H1 (cell line): ENCODE results near the gene PLXND1. TPM values are rescaled to one million over a fixed set of nuclear protein-coding genes. Genes with fewer than 3 reads are reported as not detected.

ENCODE experiments used
- CHD7 ChIP-seq: fragments of 300-600 bp; sonication (generic); IDR thresholded peaks from 2 replicates; pipeline ENCODE4 v1.7.1; 2012; ENCODE audit warnings: low read length, moderate library complexity, mild to moderate bottlenecking, inconsistent platforms; ENCODE audit not compliant: insufficient replicate concordance
- EP300 ChIP-seq, 2 experiments: IDR thresholded peaks; 1 replicate in 1 of 2; 2 replicates in 1 of 2; pipeline ENCODE4 v1.6.1; 2011 to 2012; ENCODE audit warnings: low read depth in 2 of 2, low read length in 2 of 2, mild to moderate bottlenecking in 2 of 2, borderline replicate concordance in 1 of 2, inconsistent platforms in 1 of 2, moderate library complexity in 1 of 2
- HDAC2 ChIP-seq, 2 experiments: fragments of 300-600 bp in 1 of 2; sonication (generic) in 1 of 2; IDR thresholded peaks; 2 replicates each; pipeline ENCODE4 v1.6.1; 2011 to 2012; ENCODE audit warnings: low read depth in 2 of 2, low read length in 2 of 2, mild to moderate bottlenecking in 2 of 2, moderate library complexity in 2 of 2, borderline replicate concordance in 1 of 2, inconsistent platforms in 1 of 2
- KDM4A ChIP-seq: IDR thresholded peaks from one replicate; pipeline ENCODE4 v1.7.1; 2012; ENCODE audit warnings: low read depth, mild to moderate bottlenecking, moderate library complexity, low read length, inconsistent platforms; ENCODE audit not compliant: severe bottlenecking
- PHF8 ChIP-seq: fragments of 200-600 bp; sonication (generic); conservative IDR thresholded peaks from 2 replicates; pipeline ENCODE4 v1.7.1; 2012; ENCODE audit warnings: low read depth, mild to moderate bottlenecking, inconsistent platforms, low read length, moderate library complexity
- RBBP5 ChIP-seq: IDR thresholded peaks from 2 replicates; pipeline ENCODE4 v1.7.1; 2012; ENCODE audit warnings: low read depth, mild to moderate bottlenecking, inconsistent platforms, low read length, moderate library complexity, borderline replicate concordance
- SP1 ChIP-seq: IDR thresholded peaks from 2 replicates; pipeline ENCODE4 v1.6.1; 2011; ENCODE audit warnings: low read depth, low read length
- SRF ChIP-seq: IDR thresholded peaks from 2 replicates; pipeline ENCODE4 v1.6.1; 2011; ENCODE audit warnings: mild to moderate bottlenecking, low read depth, low read length, moderate library complexity
- YY1 ChIP-seq: IDR thresholded peaks from 2 replicates; pipeline ENCODE4 v1.6.1; 2011; ENCODE audit warnings: low read depth, mild to moderate bottlenecking, low read length
- ZNF274 ChIP-seq: IDR thresholded peaks from 2 replicates; pipeline ENCODE4 v1.7.0; 2012; ENCODE audit warnings: low read length, borderline replicate concordance; ENCODE audit errors: extremely low read depth
- polyA plus RNA-seq, 7 experiments: library from polyadenylated mRNA; depleted of rRNA in 3 of 7; stranded (reverse) in 5 of 7; unstranded in 2 of 7; fragments of >200 nt in 5 of 7; fragments of 200-250 nt in 2 of 7; gene quantifications; 1 replicate in 5 of 7; 2 replicates in 1 of 7; 4 replicates in 1 of 7; pipeline versions ENCODE4 v1.2.1 to v1.2.3, GENCODE V29; 2011 to 2013; ENCODE audit warnings: missing spikeins in 2 of 7, mixed read lengths in 2 of 7
- total RNA-seq: library from RNA; stranded (reverse); fragmentation: NEBNext Ultra II Directional; extraction: Animal tissue kit (Norgen Biotek cat#: 25700); gene quantifications from 2 replicates; pipeline ENCODE4 v1.2.1, GENCODE V29; 2021

Gene PLXND1
- total and polyA plus RNA-seq, 2 of the 8 experiments (the other 6 are each of a cell fraction or from before 2014, with no cell fraction given) = 17.7 to 66.4 TPM

GRCh38 chr3:129561619-129562248, 44.7 kb downstream of the PLXND1 start (continued):
- TF ChIP-seq CHD7 = no peak
- no peak for TF ChIP-seq YY1
- TF ChIP-seq KDM4A = no peak
- TF ChIP-seq HDAC2 (IDR thresholded peaks at IDR 0.05; ENCODE audit: borderline replicate concordance in 1 of 2, low read depth in 2 of 2, low read length in 2 of 2) = no peak
- no peak for TF ChIP-seq RBBP5
- TF ChIP-seq PHF8 = no peak
- TF ChIP-seq SRF = no peak
- TF ChIP-seq SP1 = no peak
- no peak for TF ChIP-seq ZNF274
- no peak for TF ChIP-seq EP300 (IDR thresholded peaks at IDR 0.05; ENCODE audit: borderline replicate concordance in 1 of 2, low read depth in 2 of 2, low read length in 2 of 2)
